Lung (tissue), 12 donors: Measurements from ENCODE around the gene PWWP2A. TPM values are rescaled to one million over a fixed set of nuclear protein-coding genes. Genes with fewer than 3 reads are reported as not detected.
A peak's percentile ranks its signal among the peaks of the same experiment; 100 is the strongest.
"Not testable (repeated sequence)": the region's sequence is repeated elsewhere in the genome, so short reads cannot be mapped to it uniquely, and the experiment has no call there.

Source experiments
- ATAC-seq: fragments of 200-7000 bp; cut with Tn5 transposase; one replicate; pipeline ENCODE4 v1.9.1; 2020; ENCODE audit warnings: moderate number of reproducible peaks; ENCODE audit not compliant: insufficient read depth, low FRiP score
- DNase-seq, 3 donors: peaks; one replicate each; pipeline ENCODE4 v3.0.0-alpha.2; 2013 to 2017
- H3K27ac ChIP-seq, 2 donors: one replicate each; pipeline ENCODE4 v1.5.1; 2013; ENCODE audit warnings: mild to moderate bottlenecking in 2 of 2, moderate library complexity in 2 of 2, control low read depth in 1 of 2, inconsistent platforms in 1 of 2, low read depth in 1 of 2, low read length in 1 of 2
- H3K27me3 ChIP-seq, 3 donors: one replicate each; pipeline ENCODE4 v1.5.1; 2013; ENCODE audit warnings: low read length in 2 of 3; ENCODE audit not compliant: control insufficient read depth in 3 of 3, insufficient read depth in 3 of 3
- H3K36me3 ChIP-seq, 4 donors: one replicate each; pipeline ENCODE4 v1.5.1; 2013; ENCODE audit warnings: low read length in 4 of 4, mild to moderate bottlenecking in 1 of 4, moderate library complexity in 1 of 4; ENCODE audit not compliant: control insufficient read depth in 4 of 4, insufficient read depth in 4 of 4
- H3K4me1 ChIP-seq, 5 donors: one replicate each; pipeline ENCODE4 v1.5.1; 2013; ENCODE audit warnings: low read length in 5 of 5, mild to moderate bottlenecking in 2 of 5, moderate library complexity in 1 of 5; ENCODE audit not compliant: control insufficient read depth in 5 of 5, insufficient read depth in 5 of 5
- H3K4me3 ChIP-seq: one replicate; pipeline ENCODE4 v1.5.1; 2013; ENCODE audit warnings: mild to moderate bottlenecking, control low read depth, moderate library complexity
- H3K9ac ChIP-seq, 2 donors: one replicate each; pipeline ENCODE4 v1.5.1; 2013; ENCODE audit warnings: low read length in 2 of 2, control low read depth in 1 of 2; ENCODE audit not compliant: insufficient read depth in 1 of 2
- H3K9me3 ChIP-seq, 4 donors: one replicate each; pipeline ENCODE4 v1.5.1; 2013; ENCODE audit warnings: low read length in 3 of 4, mild to moderate bottlenecking in 1 of 4, moderate library complexity in 1 of 4; ENCODE audit not compliant: control insufficient read depth in 4 of 4, insufficient read depth in 3 of 4
- WGBS, 2 donors: extraction: QIAGEN DNeasy Blood & Tissue Kit; methylation state at CpG; one replicate each; pipeline ENCODE4 v1.1.7; 2013; 5-methylcytosine and 5-hydroxymethylcytosine counted together
- polyA plus RNA-seq, 2 donors: library from polyadenylated mRNA; stranded (reverse); fragments of 200-250 nt; gene quantifications; one replicate each; pipeline ENCODE4 v1.2.1, GENCODE V29; 2013
- total RNA-seq, 2 donors: library from RNA; depleted of rRNA in 1 of 2; stranded (reverse); fragments of >200 nt in 1 of 2; gene quantifications; one replicate each; pipeline ENCODE4 v1.2.1, GENCODE V29; 2014 to 2021
- TF ChIP-seq, protein P1 (sequence below): IDR thresholded peaks from 2 replicates; pipeline ENCODE4 v1.5.1; 2012; ENCODE audit warnings: mild to moderate bottlenecking; ENCODE audit errors: control extremely low read depth, extremely low read depth
- donor health status: control.
- donor health status: control.
- donor health status: Bipolar disorder and iron deficiency.
- donor health status: healthy.
- donor health status: DM: yes; HTN: yes; CAD: no.

PWWP2A gene
- total and polyA plus RNA-seq, 4 donors: 7.9 to 49.0 (median 16.5) TPM

DNA sequence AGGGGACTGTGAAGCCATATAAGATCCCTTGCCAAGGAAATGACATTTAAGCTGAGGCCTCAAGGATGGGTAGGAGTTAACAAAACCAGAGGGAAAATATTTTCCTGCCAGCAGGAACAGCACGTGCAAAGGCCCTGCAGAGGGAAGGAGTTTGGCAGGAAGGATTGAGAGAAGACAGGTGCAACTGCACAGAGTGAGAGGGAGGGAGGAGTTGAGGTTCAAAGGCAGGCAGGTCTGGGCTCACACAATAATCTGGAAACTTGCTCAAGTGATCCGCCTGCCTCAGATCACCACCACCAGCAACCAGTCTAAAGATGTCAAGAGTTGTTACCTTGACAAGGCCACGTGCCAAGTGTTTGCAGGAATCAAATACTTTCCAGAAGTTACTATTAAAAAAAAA, 31.1 kb upstream of the PWWP2A start:
- DNase-seq: peak in 1 of 3 donors; percentile 15
- no peak for ATAC-seq
- Histone ChIP-seq H3K9me3 (no peaks in the 10 kb centered on the region), H3K27me3 (no peaks in the 10 kb centered on the region), H3K4me3 (no peak overlapping the region), H3K4me1 (no peaks in the 10 kb centered on the region), H3K36me3 (no peaks in the 10 kb centered on the region), H3K27ac (no peak overlapping the region), H3K9ac (no peak overlapping the region)
- TF ChIP-seq, protein P1, sequence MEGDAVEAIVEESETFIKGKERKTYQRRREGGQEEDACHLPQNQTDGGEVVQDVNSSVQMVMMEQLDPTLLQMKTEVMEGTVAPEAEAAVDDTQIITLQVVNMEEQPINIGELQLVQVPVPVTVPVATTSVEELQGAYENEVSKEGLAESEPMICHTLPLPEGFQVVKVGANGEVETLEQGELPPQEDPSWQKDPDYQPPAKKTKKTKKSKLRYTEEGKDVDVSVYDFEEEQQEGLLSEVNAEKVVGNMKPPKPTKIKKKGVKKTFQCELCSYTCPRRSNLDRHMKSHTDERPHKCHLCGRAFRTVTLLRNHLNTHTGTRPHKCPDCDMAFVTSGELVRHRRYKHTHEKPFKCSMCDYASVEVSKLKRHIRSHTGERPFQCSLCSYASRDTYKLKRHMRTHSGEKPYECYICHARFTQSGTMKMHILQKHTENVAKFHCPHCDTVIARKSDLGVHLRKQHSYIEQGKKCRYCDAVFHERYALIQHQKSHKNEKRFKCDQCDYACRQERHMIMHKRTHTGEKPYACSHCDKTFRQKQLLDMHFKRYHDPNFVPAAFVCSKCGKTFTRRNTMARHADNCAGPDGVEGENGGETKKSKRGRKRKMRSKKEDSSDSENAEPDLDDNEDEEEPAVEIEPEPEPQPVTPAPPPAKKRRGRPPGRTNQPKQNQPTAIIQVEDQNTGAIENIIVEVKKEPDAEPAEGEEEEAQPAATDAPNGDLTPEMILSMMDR: no peak
- 72 to 92% methylated on average over 3 of the region's 3 CpGs for WGBS, 2 donors

DNA sequence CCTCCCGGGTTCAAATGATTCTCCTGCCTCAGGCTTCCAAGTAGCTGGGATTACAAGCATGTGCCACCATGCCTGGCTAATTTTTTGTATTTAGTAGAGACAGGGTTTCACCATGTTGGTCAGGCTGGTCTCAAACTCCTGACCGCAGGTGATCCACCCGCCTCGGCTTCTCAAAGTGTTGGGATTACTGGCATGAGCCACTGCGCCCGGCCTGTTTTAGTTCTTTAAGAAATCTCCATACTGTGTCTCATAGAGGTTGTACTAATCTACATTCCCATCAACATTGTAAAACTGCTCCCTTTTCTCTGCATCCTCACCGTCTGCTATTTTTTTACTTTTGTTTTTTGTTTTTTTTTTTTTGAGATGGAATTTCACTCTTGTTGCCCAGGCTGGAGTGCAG, 25.2 kb upstream of the PWWP2A start:
- H3K36me3 ChIP-seq, ATAC-seq, H3K4me3 ChIP-seq, H3K4me1 ChIP-seq, H3K9ac ChIP-seq, DNase-seq, H3K9me3 ChIP-seq, H3K27me3 ChIP-seq, H3K27ac ChIP-seq: not testable (repeated sequence)
- 92 to 95% methylated on average over 7 of the region's 7 CpGs for WGBS, 2 donors

DNA sequence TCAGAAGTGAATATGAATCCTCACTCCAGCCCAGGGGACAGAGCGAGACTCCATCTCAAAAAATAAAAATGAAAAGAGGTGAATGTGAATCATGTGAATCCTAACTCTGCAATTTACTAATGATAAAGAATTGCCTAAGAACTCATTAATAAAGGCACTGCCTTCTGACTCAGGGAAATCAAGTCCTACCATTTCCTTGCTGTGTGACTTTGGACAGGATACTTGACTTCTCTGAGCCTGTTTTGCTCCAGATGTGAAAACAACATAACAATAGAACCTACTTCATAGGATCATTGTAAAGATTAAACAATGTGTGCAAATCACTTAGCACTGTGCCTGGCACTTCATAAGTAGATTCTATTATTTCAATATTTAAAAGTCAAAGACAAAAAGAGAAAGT, 15.1 kb upstream of the PWWP2A start:
- Histone ChIP-seq H3K4me1 (peaks cover 0 to 4% (median 2%) of the 10 kb centered on the region in 5 donors), H3K36me3 (no peaks in the 10 kb centered on the region), H3K9ac (no peak overlapping the region), H3K27me3 (no peaks in the 10 kb centered on the region), H3K27ac (no peak overlapping the region), H3K9me3 (no peaks in the 10 kb centered on the region), H3K4me3 (no peak overlapping the region)
- ATAC-seq (no peak), DNase-seq (no peak)
- WGBS, 2 donors: 98 to 100% methylated on average over 1 of the region's 1 CpG
- TF ChIP-seq, protein P1: no peak

DNA sequence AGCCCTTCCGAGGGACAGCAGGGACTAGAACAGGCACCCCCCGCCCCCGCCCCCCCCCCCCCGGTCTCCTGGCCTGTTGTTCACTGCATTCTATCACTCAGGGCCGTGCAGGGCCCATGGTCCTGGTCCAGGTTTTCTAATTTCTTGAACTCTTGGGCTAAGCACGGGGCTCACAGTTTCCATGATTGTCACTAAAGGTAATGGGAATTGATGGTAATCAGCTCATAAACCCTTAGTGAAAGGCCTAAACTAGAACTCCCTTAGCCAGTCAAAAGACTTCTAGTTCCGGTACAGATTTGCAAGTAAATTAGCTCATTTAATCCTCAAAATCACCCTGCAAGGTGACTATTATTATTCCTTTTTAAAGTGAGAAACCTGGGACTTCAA, 14.7 kb upstream of the PWWP2A start:
- TF ChIP-seq, protein P1: no peak
- WGBS, 2 donors: 46 to 56% methylated on average over 7 of the region's 7 CpGs
- ATAC-seq (no peak), DNase-seq (peak in 1 of 3 donors; percentile 4)
- no peak overlapping the region for H3K9ac ChIP-seq
- H3K4me1 ChIP-seq: peaks cover 0 to 4% (median 2%) of the 10 kb centered on the region in 5 donors
- no peak overlapping the region for H3K4me3 ChIP-seq
- H3K9me3 ChIP-seq: no peaks in the 10 kb centered on the region
- H3K36me3 ChIP-seq: no peaks in the 10 kb centered on the region
- no peaks in the 10 kb centered on the region for H3K27me3 ChIP-seq
- H3K27ac ChIP-seq: no peak overlapping the region
